Stimulated activated CD4-positive, alpha-beta T cell treated with anti-CD3 and anti-CD28 coated beads, TNF-alpha, amount 100 ng/mL, for 24 hours (primary cell): ENCODE results near the gene HAND2.

ENCODE experiments used
- DNase-seq, 3 experiments: peaks; one replicate each; pipeline ENCODE4 v3.0.0-alpha.2; 2020; ENCODE audit warnings: low read depth in 3 of 3

HAND2 gene

GRCh38 chr4:173535957-173536356, 5.9 kb upstream of the HAND2 start:
- DNase-seq = no peak

GRCh38 chr4:173535165-173535902, 5.3 kb upstream of the HAND2 start:
- DNase-seq = no peak

- DNase-seq = no peak
These were observed 4.4 kb upstream of the HAND2 start for GRCh38 chr4:173534434-173534833.

- no peak for DNase-seq
These were observed 2.9 kb upstream of the HAND2 start for GRCh38 chr4:173532725-173533511.

GRCh38 chr4:173531086-173531965, 1.3 kb upstream of the HAND2 start:
- DNase-seq = no peak

- no peak for DNase-seq
These were observed 477 bp upstream of the HAND2 start for GRCh38 chr4:173530326-173531085.

GRCh38 chr4:173528378-173529321, 1.4 kb downstream of the HAND2 start:
- DNase-seq = no peak

GRCh38 chr4:173527103-173527891, 2.7 kb downstream of the HAND2 start:
- no peak for DNase-seq

- no peak for DNase-seq
These were observed 3.3 kb downstream of the HAND2 start for GRCh38 chr4:173526724-173527102.

GRCh38 chr4:173526027-173526482, 4.0 kb downstream of the HAND2 start:
- DNase-seq = no peak

- DNase-seq = no peak
These were observed 4.7 kb downstream of the HAND2 start for GRCh38 chr4:173525118-173526011.

GRCh38 chr4:173524218-173525117, 5.6 kb downstream of the HAND2 start:
- DNase-seq = no peak

- DNase-seq = no peak
These were observed 7.1 kb downstream of the HAND2 start for GRCh38 chr4:173522951-173523395.

- DNase-seq = no peak
These were observed 7.7 kb downstream of the HAND2 start for GRCh38 chr4:173522160-173522950.

- DNase-seq = no peak
These were observed 8.4 kb downstream of the HAND2 start for GRCh38 chr4:173521467-173522159.
